Mononuclear cell (primary cell): ENCODE results near the gene NEGR1. TPM values are rescaled to one million over a fixed set of nuclear protein-coding genes. Genes with fewer than 3 reads are reported as not detected.

Source experiments
- H3K27me3 ChIP-seq: 2 replicates; pipeline ENCODE4 v1.6.0; 2011; ENCODE audit warnings: low read length, control low read depth; ENCODE audit not compliant: insufficient read depth
- H3K4me1 ChIP-seq: 2 replicates; pipeline ENCODE4 v1.5.1; 2011; ENCODE audit warnings: mild to moderate bottlenecking, low read length, control low read depth; ENCODE audit not compliant: insufficient read depth
- H3K4me3 ChIP-seq: 2 replicates; pipeline ENCODE4 v1.5.1; 2011; ENCODE audit warnings: mild to moderate bottlenecking, low read length, moderate library complexity
- H3K9me3 ChIP-seq: 2 replicates; pipeline ENCODE4 v1.5.1; 2011; ENCODE audit warnings: low read depth, mild to moderate bottlenecking, control low read depth, low read length
- total RNA-seq: library from RNA; depleted of rRNA; stranded (reverse); fragments of >200 nt; gene quantifications from one replicate; pipeline ENCODE4 v1.2.3, GENCODE V29; 2012

NEGR1 gene
- total RNA-seq, 1 donor: 0.31 TPM

DNA sequence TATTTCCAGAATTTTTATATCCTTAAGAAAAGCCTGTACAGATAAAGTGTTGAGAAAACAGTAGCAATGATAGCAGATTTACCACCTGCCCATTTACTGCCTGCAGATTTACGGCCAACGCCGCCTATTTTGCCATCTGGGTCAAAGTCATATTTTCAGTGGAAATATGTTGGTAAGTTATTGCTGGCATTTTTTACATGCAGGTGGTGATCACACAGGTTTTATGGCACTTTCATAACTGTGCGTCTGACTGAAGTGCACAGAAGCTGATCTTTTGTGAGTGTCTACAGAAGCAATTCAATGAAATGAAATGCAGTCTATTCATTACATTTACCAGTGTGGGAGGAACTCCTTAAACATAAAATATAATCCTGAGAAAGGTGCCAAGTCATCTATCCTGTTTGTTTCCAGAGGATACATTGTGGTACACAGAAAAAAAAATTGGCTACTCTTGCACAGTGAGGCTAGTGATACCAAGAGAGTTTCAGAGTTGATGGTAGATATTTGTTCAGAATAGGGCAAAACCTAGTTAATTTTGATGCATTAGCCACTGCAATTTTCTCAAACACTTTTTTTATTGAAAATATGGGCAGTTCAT lies 458.5 kb downstream of the NEGR1 start:
- Histone ChIP-seq H3K9me3 (no peaks in the 10 kb centered on the region), H3K4me1 (no peaks in the 10 kb centered on the region), H3K27me3 (no peaks in the 10 kb centered on the region), H3K4me3 (no peak overlapping the region)

DNA sequence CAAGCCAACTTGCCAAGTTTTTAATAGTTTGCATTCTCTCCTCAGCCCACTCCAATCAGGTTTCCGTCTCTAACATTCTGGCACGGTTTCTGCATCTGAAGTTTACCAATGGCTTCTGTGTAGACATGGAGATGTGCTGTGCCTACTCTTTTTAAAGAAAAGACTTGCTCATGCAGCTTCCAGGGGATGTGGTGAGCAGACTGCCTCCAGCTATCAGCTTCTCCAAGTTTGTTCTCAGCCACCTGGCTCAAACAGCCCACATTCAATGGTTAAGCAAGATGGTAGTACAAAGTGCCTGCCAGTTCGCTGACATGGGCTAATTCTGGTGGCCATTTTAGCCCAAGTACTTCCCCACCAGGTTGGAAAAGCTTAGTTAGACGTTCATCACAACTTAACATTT lies 465.3 kb downstream of the NEGR1 start:
- H3K4me3 ChIP-seq: no peak overlapping the region
- no peaks in the 10 kb centered on the region for H3K27me3 ChIP-seq
- no peaks in the 10 kb centered on the region for H3K4me1 ChIP-seq

DNA sequence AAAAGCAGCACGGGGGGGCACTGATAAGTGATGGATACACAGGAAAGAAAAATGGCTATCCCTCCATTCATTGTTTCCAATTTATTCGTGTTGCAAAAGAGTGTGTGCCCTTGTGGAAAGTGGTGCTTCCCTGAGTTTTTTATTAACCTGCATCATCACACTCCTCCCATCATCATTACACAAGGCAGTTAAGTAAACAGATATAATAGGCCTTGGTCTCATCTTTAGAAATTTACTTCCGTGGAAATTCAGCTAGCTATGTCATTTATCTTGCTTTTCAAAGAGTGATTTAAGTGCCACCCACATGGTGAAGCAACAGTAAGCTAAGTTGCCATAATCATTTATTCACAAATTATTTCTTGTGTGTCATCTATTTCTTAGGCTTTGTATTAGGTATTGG lies 473.3 kb downstream of the NEGR1 start:
- Histone ChIP-seq H3K4me1 (no peaks in the 10 kb centered on the region), H3K4me3 (no peak overlapping the region), H3K9me3 (no peaks in the 10 kb centered on the region), H3K27me3 (no peaks in the 10 kb centered on the region)

More for the DNA sequence above, 465.3 kb downstream of the NEGR1 start:
- H3K9me3 ChIP-seq: no peaks in the 10 kb centered on the region

DNA sequence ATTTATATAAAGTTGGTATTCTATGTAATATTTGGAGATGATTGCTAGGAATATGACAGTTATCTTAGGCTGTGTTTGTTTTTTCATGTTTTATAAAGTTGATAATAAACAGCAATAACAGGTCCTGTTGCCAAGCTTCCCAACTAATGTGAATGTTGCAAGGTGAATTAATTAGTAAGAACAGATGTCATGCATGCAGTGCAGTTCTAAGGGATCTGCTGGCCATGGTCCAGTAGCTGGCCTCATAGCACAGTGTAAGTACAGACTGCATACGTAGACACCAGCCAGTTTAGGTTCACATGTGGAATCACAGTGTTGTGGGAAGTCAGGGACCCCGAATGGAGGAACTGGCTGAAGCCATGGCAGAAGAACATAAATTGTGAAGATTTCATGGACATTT lies 478.2 kb downstream of the NEGR1 start:
- H3K4me3 ChIP-seq: no peak overlapping the region
- no peaks in the 10 kb centered on the region for H3K9me3 ChIP-seq
- H3K27me3 ChIP-seq: no peaks in the 10 kb centered on the region
- no peaks in the 10 kb centered on the region for H3K4me1 ChIP-seq

DNA sequence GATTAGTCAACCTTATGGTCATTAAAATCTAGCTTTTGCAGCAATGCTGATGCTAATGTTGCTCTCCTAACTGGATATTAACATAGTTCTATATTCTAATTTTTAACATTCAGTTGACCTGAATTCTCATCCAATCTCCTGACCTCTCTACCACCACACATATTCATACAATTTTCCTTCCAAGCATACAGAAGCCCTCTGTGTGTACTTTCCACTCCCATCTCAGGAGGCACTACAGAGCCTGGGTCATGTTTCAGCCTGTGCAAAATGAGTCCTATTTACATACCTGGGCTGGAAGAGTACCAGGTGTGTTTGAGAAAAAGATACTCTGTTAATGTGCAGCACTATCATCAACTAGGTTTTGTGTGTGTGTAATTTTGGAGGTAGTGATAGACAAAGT lies 486.3 kb downstream of the NEGR1 start:
- H3K9me3 ChIP-seq: no peaks in the 10 kb centered on the region

DNA sequence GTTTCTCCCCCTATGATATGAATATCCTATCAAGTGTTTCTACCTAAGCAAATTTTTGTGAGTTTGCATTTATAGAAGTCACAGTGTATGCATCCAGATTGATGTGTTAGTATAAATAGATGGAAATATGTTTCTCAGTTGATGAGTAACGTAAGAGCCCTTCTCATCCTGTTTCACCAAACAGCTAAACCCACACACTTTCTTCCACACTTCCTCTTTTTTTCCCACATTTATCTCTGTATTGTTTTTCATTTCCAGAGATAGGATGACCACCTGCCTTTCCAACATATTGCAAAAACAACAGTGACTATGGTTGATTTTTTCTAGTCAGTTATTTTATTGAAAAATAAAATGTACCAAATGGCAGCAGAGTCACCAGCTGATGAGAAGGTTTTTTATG lies 490.1 kb downstream of the NEGR1 start:
- no peaks in the 10 kb centered on the region for H3K4me1 ChIP-seq
- H3K27me3 ChIP-seq: no peaks in the 10 kb centered on the region
- no peaks in the 10 kb centered on the region for H3K9me3 ChIP-seq
- no peak overlapping the region for H3K4me3 ChIP-seq

More for the DNA sequence above, 486.3 kb downstream of the NEGR1 start:
- Histone ChIP-seq H3K27me3 (no peaks in the 10 kb centered on the region), H3K4me3 (no peak overlapping the region), H3K4me1 (no peaks in the 10 kb centered on the region)

DNA sequence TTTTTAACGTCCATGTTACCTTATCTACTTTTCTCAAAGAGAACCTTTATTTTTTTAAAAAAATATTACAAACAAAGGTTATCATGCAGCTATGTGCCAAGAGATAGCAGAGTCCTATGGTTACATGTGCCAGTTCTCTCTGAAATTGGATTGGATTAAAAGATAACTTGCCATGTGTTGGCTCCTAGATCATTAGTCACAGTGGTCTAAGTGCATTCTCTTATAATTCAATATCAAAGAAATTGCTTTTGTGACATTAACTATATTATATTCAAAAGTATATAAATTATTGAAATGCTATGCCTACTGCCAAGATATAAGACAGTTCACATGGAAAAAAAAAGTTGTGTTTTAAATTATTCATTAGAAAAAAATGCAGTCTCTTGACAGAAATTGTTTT lies 494.2 kb downstream of the NEGR1 start:
- H3K9me3 ChIP-seq: no peaks in the 10 kb centered on the region
- no peak overlapping the region for H3K4me3 ChIP-seq
- H3K4me1 ChIP-seq: no peaks in the 10 kb centered on the region
- no peaks in the 10 kb centered on the region for H3K27me3 ChIP-seq

DNA sequence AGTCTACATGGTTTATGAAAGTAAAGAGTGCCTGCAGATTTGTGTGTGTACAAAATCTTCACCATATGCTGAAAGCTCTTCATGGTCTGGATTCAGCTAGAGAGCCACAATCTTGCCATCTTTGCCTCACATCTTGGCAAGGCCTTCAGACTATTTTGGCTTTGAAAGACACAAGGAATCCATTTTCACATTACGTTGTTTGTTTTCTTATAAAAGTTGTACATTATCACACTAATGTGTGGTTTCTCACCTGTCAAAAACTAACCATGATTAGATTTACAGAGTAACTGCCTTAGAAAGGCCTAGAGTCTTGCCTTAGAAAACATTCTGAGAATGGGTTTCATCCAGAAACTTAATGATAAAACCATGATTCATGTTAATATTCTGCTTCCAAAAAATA lies 494.6 kb downstream of the NEGR1 start:
- no peaks in the 10 kb centered on the region for H3K27me3 ChIP-seq
- no peak overlapping the region for H3K4me3 ChIP-seq
- H3K9me3 ChIP-seq: no peaks in the 10 kb centered on the region
- H3K4me1 ChIP-seq: no peaks in the 10 kb centered on the region

DNA sequence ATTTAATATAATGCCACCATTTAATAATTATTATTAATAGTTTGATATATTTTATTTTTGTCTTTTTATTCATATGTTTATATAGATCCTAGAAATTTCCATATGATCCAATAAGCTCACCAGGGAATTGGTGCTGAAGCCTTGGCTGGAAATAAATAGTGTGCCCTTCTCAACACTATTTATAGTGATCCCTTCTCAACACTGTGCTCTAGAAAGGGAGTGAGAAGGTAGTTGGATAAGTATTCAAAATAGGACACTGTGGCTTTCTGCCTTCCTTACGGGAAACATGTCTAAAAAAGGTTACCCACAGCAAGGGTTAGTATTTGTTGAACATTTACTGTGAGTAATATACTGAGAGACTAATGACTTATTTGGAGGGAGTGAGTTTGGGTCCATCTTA lies 496.1 kb downstream of the NEGR1 start:
- H3K27me3 ChIP-seq: no peaks in the 10 kb centered on the region
- H3K4me3 ChIP-seq: no peak overlapping the region
- no peaks in the 10 kb centered on the region for H3K4me1 ChIP-seq
- no peaks in the 10 kb centered on the region for H3K9me3 ChIP-seq

DNA sequence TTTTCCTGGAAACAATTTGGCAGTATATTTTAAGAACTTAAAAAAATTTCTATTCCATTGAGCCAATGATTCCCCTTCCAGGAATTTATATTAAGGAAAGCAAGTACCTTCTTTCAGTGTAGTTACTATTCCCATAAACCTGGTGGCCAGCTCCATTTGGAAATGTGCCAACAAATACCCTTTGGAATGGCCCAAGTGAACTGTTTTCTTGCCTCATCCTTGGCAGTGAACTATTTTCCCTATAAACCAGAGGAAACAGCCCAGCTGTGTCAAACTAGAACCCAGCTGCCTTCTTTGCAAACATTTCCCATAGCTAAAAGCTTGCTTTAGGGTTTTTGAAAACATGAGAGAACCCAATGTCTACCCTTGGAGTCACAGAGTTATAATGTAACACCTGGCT lies 496.9 kb downstream of the NEGR1 start:
- no peak overlapping the region for H3K4me3 ChIP-seq
- no peaks in the 10 kb centered on the region for H3K27me3 ChIP-seq
- no peaks in the 10 kb centered on the region for H3K9me3 ChIP-seq
- H3K4me1 ChIP-seq: no peaks in the 10 kb centered on the region

DNA sequence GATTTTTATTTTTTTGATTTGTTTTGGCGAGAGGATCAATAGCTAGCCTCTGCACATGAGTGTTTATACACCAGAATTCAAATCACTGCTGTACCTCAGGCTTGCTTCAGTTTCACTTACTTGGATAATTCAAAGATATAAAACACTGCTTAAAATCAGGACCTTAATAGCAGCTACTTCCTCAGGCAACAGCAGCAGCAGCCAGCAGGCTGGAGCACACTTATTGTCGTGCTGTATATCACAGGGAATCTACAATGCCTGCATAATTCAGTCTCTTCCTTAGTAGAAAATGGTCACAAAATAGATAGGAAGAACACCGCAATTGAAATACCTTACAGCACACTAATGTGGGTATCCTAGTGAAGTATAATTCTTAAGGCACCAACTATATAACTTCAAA lies 497.3 kb downstream of the NEGR1 start:
- no peaks in the 10 kb centered on the region for H3K9me3 ChIP-seq
- no peaks in the 10 kb centered on the region for H3K27me3 ChIP-seq
- H3K4me3 ChIP-seq: no peak overlapping the region
- no peaks in the 10 kb centered on the region for H3K4me1 ChIP-seq

DNA sequence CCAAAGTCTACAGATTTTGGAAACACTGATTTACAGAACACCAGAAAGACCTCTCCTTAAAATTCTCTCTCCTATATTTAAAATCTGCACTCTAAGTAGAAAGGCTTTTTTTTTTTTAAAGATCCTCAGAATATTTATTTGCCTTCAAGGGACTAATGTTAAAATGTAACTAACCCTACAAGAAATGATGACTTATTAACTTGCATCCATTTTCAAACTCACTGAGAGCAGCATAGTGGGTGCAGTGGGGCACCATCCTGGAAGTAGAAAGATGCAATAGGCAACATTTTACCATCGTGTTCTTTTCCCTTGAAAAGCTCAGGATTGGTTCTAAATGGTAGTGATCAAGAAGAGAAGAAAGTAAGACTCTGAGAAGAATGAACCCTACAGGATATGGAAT lies 498.1 kb downstream of the NEGR1 start:
- Histone ChIP-seq H3K4me1 (no peaks in the 10 kb centered on the region), H3K27me3 (no peaks in the 10 kb centered on the region), H3K4me3 (no peak overlapping the region), H3K9me3 (no peaks in the 10 kb centered on the region)

DNA sequence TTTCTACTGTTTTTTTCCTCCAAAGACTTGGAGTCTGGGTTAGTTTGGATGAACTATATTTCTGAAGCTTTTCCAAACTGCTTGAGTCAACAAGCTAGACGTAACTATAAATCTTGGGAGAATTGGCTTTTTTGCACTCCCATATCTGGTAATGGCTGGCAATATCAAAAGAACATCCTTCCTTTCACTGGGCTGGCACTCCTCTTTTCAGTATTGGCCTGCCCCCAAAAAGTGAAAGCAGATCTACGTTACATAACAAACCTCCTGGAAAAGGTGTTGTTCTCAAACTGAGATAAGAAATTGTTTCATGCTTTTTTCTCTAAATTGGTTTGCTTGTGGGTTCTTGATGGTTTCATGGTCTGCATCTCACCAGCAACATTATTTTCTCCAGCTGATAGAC lies 499.3 kb downstream of the NEGR1 start:
- H3K9me3 ChIP-seq: no peaks in the 10 kb centered on the region
- H3K4me1 ChIP-seq: no peaks in the 10 kb centered on the region
- no peak overlapping the region for H3K4me3 ChIP-seq
- H3K27me3 ChIP-seq: no peaks in the 10 kb centered on the region

DNA sequence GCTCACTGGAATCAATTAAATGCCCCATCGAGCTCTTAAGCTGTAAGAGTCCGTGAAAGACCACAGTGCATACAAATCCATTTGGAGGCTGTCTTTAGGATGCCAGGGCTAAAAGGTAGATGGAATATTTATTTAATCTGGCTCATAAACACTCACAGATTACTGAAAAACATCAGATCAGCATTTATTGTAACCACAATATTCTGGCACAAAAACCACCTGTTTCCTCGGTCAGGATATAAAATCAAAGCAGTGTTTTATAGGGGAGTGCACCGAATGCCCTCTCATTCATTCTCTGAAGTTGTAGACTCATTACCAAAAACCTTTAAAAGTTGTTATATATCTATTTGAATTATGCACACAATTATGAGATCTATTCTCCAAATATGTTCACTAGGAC lies 500.9 kb downstream of the NEGR1 start:
- Histone ChIP-seq H3K27me3 (no peaks in the 10 kb centered on the region), H3K9me3 (no peaks in the 10 kb centered on the region), H3K4me1 (no peaks in the 10 kb centered on the region), H3K4me3 (no peak overlapping the region)

DNA sequence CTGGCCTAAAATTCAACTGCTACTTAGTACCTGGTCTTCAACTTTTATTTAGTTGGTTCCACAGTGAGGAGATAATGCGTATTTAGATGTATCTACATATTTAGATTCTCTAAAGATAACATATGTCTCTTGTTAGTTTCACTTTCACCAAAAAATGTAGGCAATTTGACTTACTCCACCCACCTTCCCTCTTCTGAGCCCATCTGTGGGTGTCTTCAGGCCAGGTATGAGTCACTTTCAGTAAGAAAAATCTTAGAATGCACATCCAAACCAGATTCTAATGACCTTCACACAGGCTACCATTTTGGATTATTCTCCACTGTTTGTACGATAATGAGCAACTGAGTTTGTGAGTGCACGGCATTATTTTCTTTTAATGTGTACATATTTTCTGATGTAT lies 501.7 kb downstream of the NEGR1 start:
- Histone ChIP-seq H3K27me3 (no peaks in the 10 kb centered on the region), H3K4me1 (no peaks in the 10 kb centered on the region), H3K4me3 (no peak overlapping the region), H3K9me3 (no peaks in the 10 kb centered on the region)

DNA sequence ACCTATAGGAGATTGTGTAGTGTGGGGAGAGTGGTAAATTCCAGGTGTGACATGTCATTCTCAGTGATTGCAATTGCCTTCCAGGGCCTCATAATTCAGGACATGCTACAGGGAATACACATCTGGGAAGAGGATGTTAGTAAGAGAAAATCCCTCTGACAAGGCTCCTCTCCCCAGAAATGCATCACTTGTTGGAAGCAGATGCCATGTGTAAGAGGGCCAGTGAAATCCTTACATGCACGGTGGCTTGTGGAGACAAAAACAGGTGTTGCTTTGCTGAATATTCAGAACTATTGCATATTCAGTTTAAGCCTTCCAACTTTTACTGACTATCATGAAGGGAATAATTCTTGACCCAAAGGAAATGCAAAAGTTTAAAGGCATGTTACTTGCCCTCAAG lies 503.4 kb downstream of the NEGR1 start:
- H3K4me3 ChIP-seq: no peak overlapping the region

More for the DNA sequence above, 503.4 kb downstream of the NEGR1 start:
- Histone ChIP-seq H3K4me1 (no peaks in the 10 kb centered on the region), H3K9me3 (no peaks in the 10 kb centered on the region), H3K27me3 (no peaks in the 10 kb centered on the region)
